ENCODE measurements around the gene NEDD9.

NEDD9 gene, protein sequence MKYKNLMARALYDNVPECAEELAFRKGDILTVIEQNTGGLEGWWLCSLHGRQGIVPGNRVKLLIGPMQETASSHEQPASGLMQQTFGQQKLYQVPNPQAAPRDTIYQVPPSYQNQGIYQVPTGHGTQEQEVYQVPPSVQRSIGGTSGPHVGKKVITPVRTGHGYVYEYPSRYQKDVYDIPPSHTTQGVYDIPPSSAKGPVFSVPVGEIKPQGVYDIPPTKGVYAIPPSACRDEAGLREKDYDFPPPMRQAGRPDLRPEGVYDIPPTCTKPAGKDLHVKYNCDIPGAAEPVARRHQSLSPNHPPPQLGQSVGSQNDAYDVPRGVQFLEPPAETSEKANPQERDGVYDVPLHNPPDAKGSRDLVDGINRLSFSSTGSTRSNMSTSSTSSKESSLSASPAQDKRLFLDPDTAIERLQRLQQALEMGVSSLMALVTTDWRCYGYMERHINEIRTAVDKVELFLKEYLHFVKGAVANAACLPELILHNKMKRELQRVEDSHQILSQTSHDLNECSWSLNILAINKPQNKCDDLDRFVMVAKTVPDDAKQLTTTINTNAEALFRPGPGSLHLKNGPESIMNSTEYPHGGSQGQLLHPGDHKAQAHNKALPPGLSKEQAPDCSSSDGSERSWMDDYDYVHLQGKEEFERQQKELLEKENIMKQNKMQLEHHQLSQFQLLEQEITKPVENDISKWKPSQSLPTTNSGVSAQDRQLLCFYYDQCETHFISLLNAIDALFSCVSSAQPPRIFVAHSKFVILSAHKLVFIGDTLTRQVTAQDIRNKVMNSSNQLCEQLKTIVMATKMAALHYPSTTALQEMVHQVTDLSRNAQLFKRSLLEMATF

DNA sequence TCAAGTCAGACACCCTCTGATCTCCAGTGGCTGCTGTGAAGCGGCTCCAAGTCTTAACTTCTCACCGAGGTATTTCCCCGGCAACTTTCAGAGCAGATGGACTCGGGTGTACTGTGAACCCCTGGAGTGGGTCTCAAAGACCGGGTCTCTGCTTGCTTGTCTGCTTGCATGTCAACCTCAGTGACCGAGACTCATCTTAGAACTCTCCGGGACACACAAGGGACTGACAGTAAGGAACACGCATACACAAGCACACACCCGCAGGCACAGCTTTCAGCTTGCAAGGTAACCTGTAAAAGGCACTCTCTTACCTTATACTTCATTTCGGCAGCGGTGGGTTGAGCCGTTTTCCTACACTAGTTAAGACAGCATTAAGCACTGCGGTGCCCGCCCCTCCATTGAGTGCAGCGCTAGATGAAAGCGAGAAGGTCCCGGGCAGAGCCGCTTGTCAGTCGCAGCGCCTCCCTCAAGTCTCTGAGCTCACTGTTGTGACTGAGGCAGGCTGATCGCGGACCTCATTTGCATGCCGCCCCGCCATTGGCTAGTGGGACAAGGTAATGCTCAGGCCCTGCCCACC lies at the start of gene NEDD9:
Gene NEDD9 (minus strand): TSS at position 476 of the 577 bp plus-strand sequence. CDS start 153 bp downstream, at position 323.
- Mint-ChIP-seq H3K4me1 (peaks cover 90% of the 10 kb centered on the region), H3K27me3 (ENCODE audit: low read depth, poor library complexity) (no peaks in the 10 kb centered on the region), H3K9me3 (no peaks in the 10 kb centered on the region), H3K36me3 (ENCODE audit: low read depth) (no peaks in the 10 kb centered on the region), H3K4me3 (peak within 1 kb of the TSS; percentile 90), H3K27ac (peak within 1 kb of the TSS; percentile 97)
- TF ChIP-seq, protein P1, sequence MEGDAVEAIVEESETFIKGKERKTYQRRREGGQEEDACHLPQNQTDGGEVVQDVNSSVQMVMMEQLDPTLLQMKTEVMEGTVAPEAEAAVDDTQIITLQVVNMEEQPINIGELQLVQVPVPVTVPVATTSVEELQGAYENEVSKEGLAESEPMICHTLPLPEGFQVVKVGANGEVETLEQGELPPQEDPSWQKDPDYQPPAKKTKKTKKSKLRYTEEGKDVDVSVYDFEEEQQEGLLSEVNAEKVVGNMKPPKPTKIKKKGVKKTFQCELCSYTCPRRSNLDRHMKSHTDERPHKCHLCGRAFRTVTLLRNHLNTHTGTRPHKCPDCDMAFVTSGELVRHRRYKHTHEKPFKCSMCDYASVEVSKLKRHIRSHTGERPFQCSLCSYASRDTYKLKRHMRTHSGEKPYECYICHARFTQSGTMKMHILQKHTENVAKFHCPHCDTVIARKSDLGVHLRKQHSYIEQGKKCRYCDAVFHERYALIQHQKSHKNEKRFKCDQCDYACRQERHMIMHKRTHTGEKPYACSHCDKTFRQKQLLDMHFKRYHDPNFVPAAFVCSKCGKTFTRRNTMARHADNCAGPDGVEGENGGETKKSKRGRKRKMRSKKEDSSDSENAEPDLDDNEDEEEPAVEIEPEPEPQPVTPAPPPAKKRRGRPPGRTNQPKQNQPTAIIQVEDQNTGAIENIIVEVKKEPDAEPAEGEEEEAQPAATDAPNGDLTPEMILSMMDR (IDR thresholded peaks at IDR 0.05), result no peak
- DNase-seq, result peak; percentile 94

DNA sequence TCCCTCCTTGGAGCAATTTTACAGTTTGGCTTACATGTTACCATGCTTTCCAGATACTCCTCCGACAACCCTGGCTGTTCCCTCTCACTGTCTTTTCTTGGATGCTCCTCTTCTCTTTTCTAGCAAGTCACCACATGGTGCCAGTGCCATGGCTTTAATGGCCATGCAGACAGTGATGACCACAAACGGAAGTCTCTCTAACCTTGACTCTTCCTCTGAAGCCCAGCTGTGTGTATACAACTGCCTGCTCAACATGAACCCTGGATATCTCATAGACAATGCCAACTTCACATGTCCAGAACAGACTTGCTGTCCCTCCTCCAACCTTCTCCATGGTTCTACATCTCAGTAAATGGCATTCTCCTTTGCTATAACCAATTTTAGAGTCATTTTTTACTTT lies 49.8 kb upstream of the NEDD9 start:
- no peaks in the 10 kb centered on the region for H3K36me3 Mint-ChIP-seq (ENCODE audit: low read depth)
- H3K27me3 Mint-ChIP-seq (ENCODE audit: low read depth, poor library complexity), result peaks cover 6% of the 10 kb centered on the region
- H3K9me3 Mint-ChIP-seq, result peaks cover 11% of the 10 kb centered on the region
- H3K4me1 Mint-ChIP-seq, result peaks cover 40% of the 10 kb centered on the region
- no peak overlapping the region for H3K4me3 Mint-ChIP-seq
- TF ChIP-seq, protein P1 (IDR thresholded peaks at IDR 0.05), result no peak
- no peak overlapping the region for H3K27ac Mint-ChIP-seq
- no peak for DNase-seq

DNA sequence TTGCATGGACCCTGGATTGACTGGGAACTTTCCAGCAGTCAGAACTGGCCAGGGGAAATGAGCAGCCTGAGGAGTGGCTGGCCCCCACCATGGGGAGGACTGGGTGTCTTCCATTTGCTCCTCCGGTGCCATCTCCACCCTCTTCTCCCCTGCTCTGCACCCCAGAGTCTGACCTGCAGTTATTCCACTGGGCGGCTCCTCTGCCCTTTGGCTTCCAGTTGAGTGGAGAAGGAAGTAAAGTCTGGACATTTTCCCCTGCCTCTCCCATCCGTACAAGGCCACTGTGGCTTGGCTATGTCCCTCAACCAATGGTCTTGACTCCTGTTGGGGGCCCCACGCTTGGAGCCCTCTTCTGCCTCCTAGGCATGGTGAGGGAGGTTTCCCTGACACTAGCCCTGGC lies 47.9 kb upstream of the NEDD9 start:
- Mint-ChIP-seq H3K27me3 (ENCODE audit: low read depth, poor library complexity) (peaks cover 6% of the 10 kb centered on the region), H3K4me1 (peaks cover 57% of the 10 kb centered on the region), H3K9me3 (peaks cover 5% of the 10 kb centered on the region), H3K4me3 (no peak overlapping the region), H3K27ac (no peak overlapping the region), H3K36me3 (ENCODE audit: low read depth) (no peaks in the 10 kb centered on the region)
- DNase-seq, result no peak
- TF ChIP-seq, protein P1 (IDR thresholded peaks at IDR 0.05), result no peak

DNA sequence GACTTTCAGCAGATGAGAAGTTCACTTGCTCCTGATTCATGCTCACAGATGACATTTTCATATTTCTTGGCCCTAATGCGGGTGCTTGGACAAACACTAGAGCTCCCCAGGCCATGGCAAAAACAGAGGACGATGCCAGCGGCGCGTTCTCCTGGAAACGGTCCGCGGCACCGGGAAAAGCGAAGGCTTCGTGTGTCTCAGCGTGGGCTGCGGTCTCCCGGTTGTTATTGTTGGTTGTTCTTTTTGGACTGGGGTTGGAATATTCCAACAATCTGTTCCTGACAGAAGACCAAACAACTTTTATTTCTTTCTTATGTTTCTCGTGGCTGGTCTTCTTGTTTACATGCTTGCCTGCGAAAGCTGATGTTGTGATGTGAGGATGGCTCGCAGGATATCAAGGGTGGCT lies 46.8 kb upstream of the NEDD9 start:
- DNase-seq, result no peak
- H3K4me3 Mint-ChIP-seq, result no peak overlapping the region
- peaks cover 66% of the 10 kb centered on the region for H3K4me1 Mint-ChIP-seq
- H3K27ac Mint-ChIP-seq, result no peak overlapping the region
- no peaks in the 10 kb centered on the region for H3K36me3 Mint-ChIP-seq (ENCODE audit: low read depth)
- H3K27me3 Mint-ChIP-seq (ENCODE audit: low read depth, poor library complexity), result peaks cover 6% of the 10 kb centered on the region
- TF ChIP-seq, protein P1 (IDR thresholded peaks at IDR 0.05), result no peak
- no peaks in the 10 kb centered on the region for H3K9me3 Mint-ChIP-seq

DNA sequence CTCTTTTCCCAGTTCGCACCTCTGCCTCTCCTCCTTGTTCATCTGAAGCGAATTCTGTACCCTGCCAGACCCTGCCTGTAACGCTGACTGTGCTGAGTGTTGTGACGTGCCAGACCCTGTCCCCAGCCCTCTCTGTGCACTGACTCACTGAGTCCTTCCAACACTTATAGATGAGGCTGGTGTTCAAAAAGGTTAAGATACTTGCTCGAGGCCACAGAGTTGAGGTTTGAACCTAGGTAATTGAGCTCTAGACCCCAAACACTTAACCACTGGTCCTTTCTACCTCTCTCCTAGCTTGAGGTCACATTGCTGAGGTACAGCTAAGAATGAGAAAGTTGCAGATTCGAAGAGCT lies 45.7 kb upstream of the NEDD9 start:
- TF ChIP-seq, protein P1 (IDR thresholded peaks at IDR 0.05), result no peak
- H3K4me1 Mint-ChIP-seq, result peaks cover 77% of the 10 kb centered on the region
- peak overlapping the region; percentile 82 for H3K27ac Mint-ChIP-seq
- no peaks in the 10 kb centered on the region for H3K36me3 Mint-ChIP-seq (ENCODE audit: low read depth)
- peak overlapping the region; percentile 11 for H3K4me3 Mint-ChIP-seq
- no peaks in the 10 kb centered on the region for H3K9me3 Mint-ChIP-seq
- H3K27me3 Mint-ChIP-seq (ENCODE audit: low read depth, poor library complexity), result peaks cover 10% of the 10 kb centered on the region
- no peak for DNase-seq
